NCI-H82 treated with DMSO at 0.1 percent for 48 hours (cell line): ENCODE measurements around the gene TNFRSF25.

ENCODE experiments used
- DNase-seq: peaks from one replicate; lab custom pipeline; 2025; ENCODE audit not compliant: unreplicated experiment; lab: John Stamatoyannopoulos, UW

The TNFRSF25 gene, protein sequence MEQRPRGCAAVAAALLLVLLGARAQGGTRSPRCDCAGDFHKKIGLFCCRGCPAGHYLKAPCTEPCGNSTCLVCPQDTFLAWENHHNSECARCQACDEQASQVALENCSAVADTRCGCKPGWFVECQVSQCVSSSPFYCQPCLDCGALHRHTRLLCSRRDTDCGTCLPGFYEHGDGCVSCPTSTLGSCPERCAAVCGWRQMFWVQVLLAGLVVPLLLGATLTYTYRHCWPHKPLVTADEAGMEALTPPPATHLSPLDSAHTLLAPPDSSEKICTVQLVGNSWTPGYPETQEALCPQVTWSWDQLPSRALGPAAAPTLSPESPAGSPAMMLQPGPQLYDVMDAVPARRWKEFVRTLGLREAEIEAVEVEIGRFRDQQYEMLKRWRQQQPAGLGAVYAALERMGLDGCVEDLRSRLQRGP

DNA sequence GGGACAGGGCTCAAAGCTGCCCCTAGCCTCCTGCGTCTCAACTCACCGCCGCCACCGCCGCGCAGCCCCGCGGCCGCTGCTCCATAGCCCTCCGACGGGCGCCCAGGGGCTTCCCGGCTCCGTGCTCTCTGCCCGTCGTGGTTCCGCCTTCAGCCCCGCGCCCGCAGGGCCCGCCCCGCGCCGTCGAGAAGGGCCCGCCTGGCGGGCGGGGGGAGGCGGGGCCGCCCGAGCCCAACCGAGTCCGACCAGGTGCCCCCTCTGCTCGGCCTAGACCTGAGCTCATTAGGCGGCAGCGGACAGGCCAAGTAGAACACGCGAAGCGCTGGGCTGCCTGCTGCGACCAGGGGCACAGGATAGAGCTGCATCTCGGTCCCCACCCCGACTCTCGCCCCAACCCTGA, at the start of gene TNFRSF25:
Gene TNFRSF25 (minus strand): TSS at position 151 of the 400 bp plus-strand sequence. CDS start 66 bp downstream, at position 85.
- peak; percentile 31 for DNase-seq

GRCh38 chr1:6515771-6516170, 49.8 kb upstream of the TNFRSF25 start:
- DNase-seq = no peak

GRCh38 chr1:6513320-6513801, 47.4 kb upstream of the TNFRSF25 start:
- DNase-seq = no peak

DNA sequence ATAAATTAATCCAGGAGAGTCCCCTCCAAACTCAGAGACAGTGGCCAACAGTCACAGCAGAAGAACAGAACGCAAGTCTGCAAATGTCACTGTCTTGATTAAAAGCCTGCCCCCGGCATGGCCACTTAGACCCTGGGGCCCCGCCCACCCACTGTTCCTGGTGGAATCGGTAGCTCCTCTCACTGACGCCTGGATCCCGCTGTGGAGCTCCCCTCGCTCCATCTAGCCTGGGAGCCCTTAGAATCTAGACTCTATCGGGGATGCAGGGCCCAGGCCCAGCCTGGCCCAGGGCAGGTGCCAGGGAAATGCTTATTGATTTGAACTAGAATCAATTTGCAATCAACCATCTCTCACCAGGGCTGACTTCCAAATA, 46.9 kb upstream of the TNFRSF25 start:
- DNase-seq = no peak

GRCh38 chr1:6512245-6512907, 46.4 kb upstream of the TNFRSF25 start:
- DNase-seq = no peak

DNA sequence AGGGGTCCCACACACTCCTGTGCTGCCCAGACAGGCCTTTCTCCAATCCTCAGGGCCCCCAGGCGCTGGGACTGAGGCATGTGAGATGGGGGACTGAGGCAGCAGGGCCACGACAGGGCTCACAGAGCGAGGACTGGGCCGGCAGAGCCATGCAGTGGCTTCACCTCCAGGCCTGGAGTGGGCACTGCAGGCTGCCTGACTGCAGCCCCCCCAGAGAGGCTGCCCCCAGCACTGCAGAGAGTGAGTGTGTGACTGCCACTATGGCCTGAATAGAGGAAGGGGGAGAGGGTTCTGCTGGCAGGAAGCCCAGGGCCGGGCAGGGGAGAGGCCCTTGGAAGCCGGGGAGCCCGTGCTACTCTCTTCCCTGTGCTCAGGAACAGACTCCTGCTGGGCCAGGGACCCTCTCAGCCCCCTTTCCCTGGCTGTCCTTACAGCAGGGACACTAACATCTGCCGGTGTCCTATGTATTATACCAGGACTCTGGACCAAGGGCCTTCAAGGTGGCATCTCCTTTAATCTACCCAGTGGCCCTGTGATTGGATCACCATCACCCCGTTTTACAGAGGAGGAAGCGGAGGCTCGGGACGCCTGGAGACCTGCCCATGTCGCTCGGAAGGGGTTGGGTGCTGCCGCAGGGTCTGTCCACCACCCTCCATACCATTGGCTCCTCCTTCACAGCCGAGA, 45.7 kb upstream of the TNFRSF25 start:
- DNase-seq = no peak

- no peak for DNase-seq
These were observed 45.1 kb upstream of the TNFRSF25 start for GRCh38 chr1:6511056-6511455.

DNA sequence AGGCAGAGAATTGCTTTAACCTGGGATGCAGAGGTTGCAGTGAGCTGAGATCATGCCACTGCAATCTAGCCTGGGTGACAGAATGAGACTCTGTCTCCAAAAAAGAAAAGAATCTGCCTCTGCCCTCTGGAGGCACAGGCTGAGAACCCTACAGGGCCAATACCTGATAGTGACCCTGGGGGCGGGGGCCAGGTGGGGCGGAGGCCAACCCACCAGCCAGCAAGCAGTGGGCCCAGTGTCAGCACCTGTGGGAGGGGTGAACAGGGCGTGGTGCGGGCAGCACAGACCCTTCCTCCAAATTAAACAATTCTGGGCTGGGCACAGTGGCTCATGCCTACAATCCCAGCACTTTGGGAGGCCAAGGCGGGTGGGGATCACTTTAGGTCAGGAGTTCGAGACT, 44.5 kb upstream of the TNFRSF25 start:
- DNase-seq = no peak

GRCh38 chr1:6509919-6510291, 43.9 kb upstream of the TNFRSF25 start:
- no peak for DNase-seq

DNA sequence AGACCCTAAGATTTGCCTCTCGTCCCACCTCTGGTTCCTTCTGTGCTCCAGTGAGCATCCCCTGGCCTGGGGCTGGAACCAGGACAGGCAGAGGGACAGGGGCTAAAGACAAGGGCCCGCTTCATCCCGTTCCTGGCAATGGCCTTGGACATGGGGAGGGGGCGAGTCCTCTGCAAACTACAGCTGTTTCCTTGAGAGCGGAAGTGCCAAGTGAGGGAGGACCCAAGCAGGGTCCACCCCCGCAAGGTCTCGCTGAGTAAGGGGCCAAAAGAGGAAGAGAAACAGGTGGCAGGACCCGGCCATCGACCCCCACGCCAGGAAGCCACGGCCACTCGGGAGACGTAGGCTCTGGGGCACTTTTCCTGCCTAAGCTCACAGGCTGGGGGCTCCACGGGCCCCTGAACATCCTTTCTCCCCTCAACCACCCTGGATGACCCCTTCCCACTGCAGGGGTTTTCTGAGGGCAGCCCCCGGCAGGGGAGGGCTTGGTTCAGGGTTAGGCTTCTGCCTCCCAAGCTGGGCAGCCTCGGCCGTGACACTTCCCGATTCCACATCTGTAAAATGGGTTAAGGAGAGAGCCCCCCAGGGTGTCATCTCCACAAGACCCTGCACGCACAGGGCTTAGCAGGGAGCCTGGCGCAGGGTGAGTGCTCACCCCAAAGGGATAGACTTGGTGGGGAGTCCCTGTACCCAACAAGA, 43.4 kb upstream of the TNFRSF25 start:
- DNase-seq = no peak

DNA sequence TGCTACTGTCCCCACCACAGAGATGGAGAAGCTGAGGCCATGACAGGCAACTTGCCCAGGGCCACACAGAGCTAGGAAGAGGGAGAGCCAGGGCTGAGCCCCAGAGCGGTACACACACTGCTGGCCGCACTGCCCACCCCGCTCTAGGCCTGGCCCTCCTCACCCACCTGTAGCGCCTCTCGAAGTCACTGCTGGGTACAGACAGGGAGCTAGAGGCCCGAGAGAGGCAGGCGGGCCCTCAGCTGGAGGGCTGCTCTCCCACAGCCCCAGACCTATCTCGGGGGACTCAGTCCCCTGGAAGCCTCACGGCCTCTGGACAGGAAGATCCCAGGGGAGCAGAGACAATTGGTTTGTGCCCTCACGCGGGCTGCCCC, 42.8 kb upstream of the TNFRSF25 start:
- DNase-seq = no peak

GRCh38 chr1:6508154-6508815, 42.3 kb upstream of the TNFRSF25 start:
- DNase-seq = no peak

DNA sequence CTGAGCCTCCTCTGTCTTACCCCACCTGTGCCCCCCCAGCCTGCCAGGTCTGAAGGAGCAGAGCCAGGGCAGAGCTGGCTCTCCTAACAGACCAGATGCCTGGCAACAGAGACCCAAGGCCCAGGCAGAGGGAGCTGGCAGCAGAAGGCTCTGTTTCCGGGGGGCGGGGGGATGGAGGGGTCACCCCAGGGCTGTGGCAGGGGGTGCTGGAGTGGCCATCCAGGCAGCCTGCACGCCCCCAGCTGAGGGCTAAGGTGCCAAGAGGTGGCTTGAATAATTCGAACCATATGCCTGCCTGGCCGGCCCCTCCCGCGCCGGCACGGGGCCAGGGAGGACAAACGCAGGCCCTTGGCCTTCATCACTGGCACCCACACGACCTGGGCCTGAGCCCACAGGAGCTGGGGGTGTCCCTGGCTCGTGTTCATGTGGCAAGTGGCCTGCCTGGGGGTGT, 41.5 kb upstream of the TNFRSF25 start:
- DNase-seq = no peak

DNA sequence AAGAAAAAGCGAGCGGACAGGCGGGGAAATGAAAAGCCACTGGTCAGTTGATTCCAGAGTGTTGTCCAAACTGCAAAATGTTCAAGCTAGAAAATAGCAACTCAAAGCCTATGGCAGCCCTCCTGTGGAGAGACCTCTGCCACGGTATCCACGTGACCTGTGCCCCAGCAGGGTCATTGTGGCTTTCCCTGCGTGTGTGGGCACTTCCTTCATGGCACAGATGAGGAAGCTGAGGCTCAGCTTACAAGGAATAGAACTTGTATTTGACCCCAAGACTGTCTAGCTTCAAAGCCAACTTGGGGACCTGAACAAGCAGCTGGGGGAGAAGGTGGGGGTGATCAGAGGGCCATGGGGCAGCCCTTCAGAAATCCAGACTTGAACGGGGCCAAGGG, 41.1 kb upstream of the TNFRSF25 start:
- DNase-seq = no peak

DNA sequence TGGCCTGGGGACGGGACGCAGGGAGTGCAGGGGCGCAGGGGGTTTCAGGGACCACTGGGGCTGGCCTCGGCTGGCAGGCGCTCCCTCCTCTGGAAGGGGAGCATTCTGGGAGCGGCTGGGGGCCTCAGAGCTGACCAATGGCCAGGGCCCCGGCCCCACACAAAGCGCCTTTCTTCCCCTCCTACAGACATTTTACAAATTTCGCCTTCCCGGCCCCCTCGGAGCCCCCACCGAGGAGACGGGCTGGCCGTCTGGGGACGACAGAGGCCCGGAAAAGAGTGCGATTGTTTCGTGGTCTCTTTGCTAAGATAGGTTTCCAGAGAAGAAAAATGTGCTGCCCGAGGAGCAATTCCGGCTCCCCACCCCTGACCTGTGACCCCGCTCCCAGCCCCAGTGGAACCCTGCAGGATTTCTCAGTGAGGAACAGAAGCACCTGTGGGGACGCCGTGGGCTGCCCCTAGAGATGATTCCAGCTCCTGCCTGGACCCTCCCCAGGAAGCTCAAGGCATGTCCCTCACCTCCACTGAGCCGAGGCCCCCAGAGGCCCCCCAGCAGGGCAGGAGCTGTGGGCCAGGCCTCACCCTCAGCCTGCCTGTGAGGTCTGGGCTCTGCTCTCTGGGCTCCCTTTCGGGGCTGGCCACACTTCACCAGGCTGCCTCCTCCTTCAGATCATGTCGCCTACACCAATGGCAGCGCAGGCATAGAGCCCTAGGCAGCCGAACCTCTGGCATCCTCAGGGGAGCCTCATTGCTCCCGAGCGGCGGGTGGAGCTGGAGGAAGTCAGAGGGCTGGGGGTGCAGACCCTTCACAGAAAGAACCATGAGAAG, 40.5 kb upstream of the TNFRSF25 start:
- DNase-seq = no peak

- DNase-seq = no peak
These were observed 39.6 kb upstream of the TNFRSF25 start for GRCh38 chr1:6505367-6506209.

DNA sequence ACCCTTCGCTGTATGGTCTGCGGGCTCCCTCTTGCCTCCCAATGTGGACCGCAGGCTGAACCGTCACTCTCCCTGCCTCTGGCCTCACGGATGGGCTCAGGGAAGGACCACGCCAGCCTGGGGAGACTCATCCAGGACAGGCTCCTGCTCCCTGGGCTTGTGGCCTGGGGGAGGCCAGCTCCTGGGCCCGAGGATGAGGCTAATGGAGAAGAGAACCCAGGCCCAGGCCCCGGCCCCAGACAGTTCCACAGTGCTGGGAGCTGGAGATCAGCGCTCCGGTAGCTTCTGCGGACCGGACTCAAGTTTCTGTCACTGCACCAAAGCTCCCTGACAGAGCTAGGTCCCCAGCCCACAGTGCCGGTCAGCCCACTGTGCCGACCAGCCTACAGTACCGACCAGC, 38.9 kb upstream of the TNFRSF25 start:
- no peak for DNase-seq

- DNase-seq = no peak
These were observed 38.1 kb upstream of the TNFRSF25 start for GRCh38 chr1:6503884-6504602.
